ENCODE data around the gene SCN10A. TPM values are rescaled to one million over a fixed set of nuclear protein-coding genes. Genes with fewer than 3 reads are reported as not detected.

Gene SCN10A
- not detected in 3 replicates for total RNA-seq

DNA sequence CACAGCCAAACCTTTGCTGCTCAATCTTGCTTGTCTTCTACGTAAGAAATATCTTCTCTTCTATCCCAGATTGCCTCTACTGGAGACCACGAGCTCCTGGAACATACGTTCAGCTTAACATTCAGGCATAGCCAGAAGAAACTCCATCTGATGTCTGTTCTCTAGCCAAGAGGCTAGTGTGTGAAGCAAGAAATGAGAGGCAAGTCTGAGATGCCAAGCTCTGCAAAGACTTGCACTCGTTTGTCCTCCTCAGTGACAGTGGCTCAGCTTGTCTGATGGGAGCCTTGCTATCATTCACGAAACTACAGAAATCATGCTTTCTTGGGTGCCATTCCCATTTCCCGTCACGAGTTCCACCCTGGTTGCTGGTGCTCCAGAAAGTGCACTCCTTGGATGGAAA lies at the start of gene SCN10A:
SCN10A (minus strand) TSS at position 192 of the 400 bp plus-strand sequence. CDS start 22,207 bp downstream, outside the sequence.
- H3K27me3 Mint-ChIP-seq (ENCODE audit: low read depth), result peaks cover 36% of the 10 kb centered on the region
- no peak within 1 kb of the TSS for H3K4me3 Mint-ChIP-seq
- TF ChIP-seq, protein P1, sequence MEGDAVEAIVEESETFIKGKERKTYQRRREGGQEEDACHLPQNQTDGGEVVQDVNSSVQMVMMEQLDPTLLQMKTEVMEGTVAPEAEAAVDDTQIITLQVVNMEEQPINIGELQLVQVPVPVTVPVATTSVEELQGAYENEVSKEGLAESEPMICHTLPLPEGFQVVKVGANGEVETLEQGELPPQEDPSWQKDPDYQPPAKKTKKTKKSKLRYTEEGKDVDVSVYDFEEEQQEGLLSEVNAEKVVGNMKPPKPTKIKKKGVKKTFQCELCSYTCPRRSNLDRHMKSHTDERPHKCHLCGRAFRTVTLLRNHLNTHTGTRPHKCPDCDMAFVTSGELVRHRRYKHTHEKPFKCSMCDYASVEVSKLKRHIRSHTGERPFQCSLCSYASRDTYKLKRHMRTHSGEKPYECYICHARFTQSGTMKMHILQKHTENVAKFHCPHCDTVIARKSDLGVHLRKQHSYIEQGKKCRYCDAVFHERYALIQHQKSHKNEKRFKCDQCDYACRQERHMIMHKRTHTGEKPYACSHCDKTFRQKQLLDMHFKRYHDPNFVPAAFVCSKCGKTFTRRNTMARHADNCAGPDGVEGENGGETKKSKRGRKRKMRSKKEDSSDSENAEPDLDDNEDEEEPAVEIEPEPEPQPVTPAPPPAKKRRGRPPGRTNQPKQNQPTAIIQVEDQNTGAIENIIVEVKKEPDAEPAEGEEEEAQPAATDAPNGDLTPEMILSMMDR (IDR thresholded peaks at IDR 0.05; ENCODE audit: unreplicated experiment), result no peak
- H3K27ac Mint-ChIP-seq, result no peak within 1 kb of the TSS
- H3K9me3 Mint-ChIP-seq, result no peaks in the 10 kb centered on the region
- no peaks in the 10 kb centered on the region for H3K4me1 Mint-ChIP-seq
- no peaks in the 10 kb centered on the region for H3K36me3 Mint-ChIP-seq
- no peak for DNase-seq (ENCODE audit: low spot score in 2 of 2, unreplicated experiment in 2 of 2)

DNA sequence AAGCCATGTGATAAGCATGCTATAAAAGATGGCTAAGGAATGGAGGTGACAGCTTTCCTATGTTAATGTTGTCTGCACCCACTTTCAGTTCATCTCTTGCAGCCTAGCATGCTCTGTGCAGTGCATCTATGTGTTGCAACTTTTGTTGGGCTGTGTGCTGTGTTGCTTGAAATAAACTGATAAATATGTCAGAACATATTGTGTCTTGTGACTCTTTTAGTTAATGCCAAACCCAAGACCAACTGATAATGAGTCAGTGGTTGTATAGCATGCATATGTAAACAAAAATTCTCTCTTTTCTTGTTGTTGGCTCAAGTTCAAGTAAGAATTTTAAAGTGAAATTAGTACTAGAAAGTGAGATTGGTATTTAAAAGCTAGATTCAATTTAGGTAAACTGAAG lies 37.0 kb upstream of the SCN10A start:
- no peak for DNase-seq (ENCODE audit: low spot score in 2 of 2, unreplicated experiment in 2 of 2)
- TF ChIP-seq, protein P1 (IDR thresholded peaks at IDR 0.05; ENCODE audit: unreplicated experiment), result no peak
- Mint-ChIP-seq H3K9me3 (peaks cover 11% of the 10 kb centered on the region), H3K4me1 (no peaks in the 10 kb centered on the region), H3K27ac (no peak overlapping the region), H3K27me3 (ENCODE audit: low read depth) (peaks cover 16% of the 10 kb centered on the region), H3K36me3 (no peaks in the 10 kb centered on the region), H3K4me3 (no peak overlapping the region)

DNA sequence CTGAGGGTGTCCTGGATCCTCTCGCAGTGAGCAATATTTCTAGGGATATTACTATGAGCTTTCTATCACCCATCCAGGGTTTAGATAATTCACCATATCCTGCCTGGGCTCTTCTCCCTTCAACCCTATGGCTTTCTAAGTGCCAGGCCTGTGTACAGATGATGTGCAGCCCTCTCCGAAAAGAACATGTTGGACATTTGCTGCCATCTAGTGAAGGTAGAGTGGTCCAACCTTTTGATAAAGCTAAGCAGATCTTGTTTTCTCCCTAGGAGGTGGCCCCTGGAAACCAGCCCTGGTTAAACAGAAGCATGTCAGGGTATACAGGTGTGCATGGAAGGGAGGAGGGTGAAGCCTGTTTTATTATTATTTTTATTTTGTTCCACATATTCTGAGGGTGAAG lies 27.9 kb upstream of the SCN10A start:
- TF ChIP-seq, protein P1 (IDR thresholded peaks at IDR 0.05; ENCODE audit: unreplicated experiment), result no peak
- Mint-ChIP-seq H3K36me3 (no peaks in the 10 kb centered on the region), H3K27me3 (ENCODE audit: low read depth) (peaks cover 27% of the 10 kb centered on the region), H3K4me1 (peaks cover 3% of the 10 kb centered on the region), H3K4me3 (no peak overlapping the region), H3K9me3 (peaks cover 3% of the 10 kb centered on the region), H3K27ac (no peak overlapping the region)
- no peak for DNase-seq (ENCODE audit: low spot score in 2 of 2, unreplicated experiment in 2 of 2)

DNA sequence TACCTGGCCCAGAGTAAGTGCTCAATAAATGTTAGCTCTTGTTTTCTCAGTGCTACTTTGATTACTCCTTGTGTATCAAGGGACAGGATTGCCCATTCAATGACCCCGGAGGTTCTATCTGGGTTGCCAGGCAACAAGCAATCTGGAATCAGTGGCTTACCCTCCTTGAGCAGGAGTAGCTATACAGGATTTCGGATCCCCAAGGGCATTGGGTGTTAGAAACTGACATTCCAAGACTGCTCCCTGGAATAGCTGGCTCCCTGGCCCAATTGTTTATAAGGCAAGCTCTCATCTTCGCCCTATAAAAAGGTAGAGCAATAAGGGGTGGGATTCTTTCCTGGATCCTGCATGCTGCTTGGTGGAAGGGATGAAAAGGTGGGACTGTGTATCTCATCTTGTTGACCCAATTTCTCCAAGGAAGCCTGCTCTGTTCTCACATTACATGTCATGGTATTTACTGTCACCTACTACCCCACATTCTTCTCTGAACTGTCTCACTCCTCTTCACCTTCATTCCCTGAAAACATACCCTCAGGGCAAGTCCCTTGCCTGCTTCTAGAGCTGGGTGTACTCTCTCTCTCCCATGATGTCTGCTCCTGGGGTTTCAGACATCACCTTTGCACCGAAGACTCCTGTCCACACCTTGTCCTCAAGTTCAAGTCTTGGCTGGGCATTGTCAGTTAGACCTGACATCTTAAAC lies 26.4 kb upstream of the SCN10A start:
- DNase-seq (ENCODE audit: low spot score in 2 of 2, unreplicated experiment in 2 of 2), result no peak
- Mint-ChIP-seq H3K27me3 (ENCODE audit: low read depth) (peaks cover 32% of the 10 kb centered on the region), H3K9me3 (peaks cover 5% of the 10 kb centered on the region), H3K4me1 (peaks cover 3% of the 10 kb centered on the region), H3K4me3 (no peak overlapping the region), H3K36me3 (no peaks in the 10 kb centered on the region), H3K27ac (no peak overlapping the region)
- TF ChIP-seq, protein P1 (IDR thresholded peaks at IDR 0.05; ENCODE audit: unreplicated experiment), result no peak

DNA sequence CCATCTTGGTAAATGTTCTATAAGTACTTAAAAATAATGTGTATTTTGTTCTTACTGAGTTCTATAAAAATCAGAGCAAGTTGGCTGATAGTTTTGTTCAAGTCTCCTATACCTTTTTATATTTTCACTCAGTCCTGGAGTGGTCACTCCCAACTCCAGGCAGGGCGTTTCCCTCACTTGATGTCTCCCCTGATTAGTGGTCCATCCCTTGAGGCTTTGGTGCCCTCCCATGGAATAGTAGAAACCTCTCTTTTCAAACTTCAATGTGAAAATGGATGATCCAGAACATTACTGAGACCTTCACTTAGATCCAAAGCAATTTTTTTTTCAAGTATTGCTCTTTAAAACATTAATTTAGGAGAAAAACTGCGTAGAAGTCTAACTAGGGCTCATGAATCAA lies 25.0 kb upstream of the SCN10A start:
- H3K9me3 Mint-ChIP-seq, result peaks cover 5% of the 10 kb centered on the region
- TF ChIP-seq, protein P1 (IDR thresholded peaks at IDR 0.05; ENCODE audit: unreplicated experiment), result no peak
- H3K27me3 Mint-ChIP-seq (ENCODE audit: low read depth), result peaks cover 38% of the 10 kb centered on the region
- H3K27ac Mint-ChIP-seq, result no peak overlapping the region
- no peaks in the 10 kb centered on the region for H3K36me3 Mint-ChIP-seq
- H3K4me1 Mint-ChIP-seq, result peaks cover 3% of the 10 kb centered on the region
- no peak for DNase-seq (ENCODE audit: low spot score in 2 of 2, unreplicated experiment in 2 of 2)
- no peak overlapping the region for H3K4me3 Mint-ChIP-seq
